ENCODE measurements around the gene SLC24A5. TPM values are rescaled to one million over a fixed set of nuclear protein-coding genes. Genes with fewer than 3 reads are reported as not detected.

SLC24A5 gene
- polyA plus RNA-seq, 2 of the 4 experiments (the other 2 are of a cell fraction), result 0.05 TPM; not detected in 1

DNA sequence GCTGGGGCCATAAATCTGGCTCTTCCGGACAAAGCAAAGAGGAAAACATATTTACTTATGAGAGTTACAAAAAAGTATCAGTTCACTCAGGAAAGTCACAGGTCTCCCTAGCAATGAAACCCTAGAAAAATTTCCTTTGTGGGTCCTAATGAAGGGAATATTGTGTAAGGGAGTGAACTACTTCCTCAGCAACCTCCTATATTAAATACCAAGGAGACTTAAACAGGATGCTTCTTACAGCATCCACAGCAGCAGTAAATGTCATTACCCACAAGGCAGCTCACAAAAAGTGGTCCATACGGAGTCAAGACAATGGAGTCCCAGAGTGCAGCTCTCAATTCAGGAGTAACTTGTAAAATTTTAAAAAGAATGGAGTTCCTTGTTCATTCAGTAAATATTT, 14.9 kb upstream of the SLC24A5 start:
- H3K27ac ChIP-seq, result no peak overlapping the region
- no peaks in the 10 kb centered on the region for H3K4me1 ChIP-seq
- no peak for FAIRE-seq
- no peak for ATAC-seq
- no peak overlapping the region for H3K4me2 ChIP-seq
- TF ChIP-seq KDM5A (IDR thresholded peaks at IDR 0.05) (no peak), NR3C1 (IDR thresholded peaks at IDR 0.05) (no peak), JUNB (IDR thresholded peaks at IDR 0.05) (no peak), FOXS1 (CRISPR knock-in tag; IDR thresholded peaks at IDR 0.05) (no peak)
- no peaks in the 10 kb centered on the region for H3K9me3 ChIP-seq
- WGBS (ENCODE audit: missing lambda C conversion rate), result 5% methylated on average over 2 of the region's 2 CpGs
- ChIA-PET CTCF (no interaction called here), POLR2A (no interaction called here)
- DNase-seq (ENCODE audit: low read depth in 1 of 2, low spot score in 1 of 2), result no peak
- no peak overlapping the region for H3K4me3 ChIP-seq

DNA sequence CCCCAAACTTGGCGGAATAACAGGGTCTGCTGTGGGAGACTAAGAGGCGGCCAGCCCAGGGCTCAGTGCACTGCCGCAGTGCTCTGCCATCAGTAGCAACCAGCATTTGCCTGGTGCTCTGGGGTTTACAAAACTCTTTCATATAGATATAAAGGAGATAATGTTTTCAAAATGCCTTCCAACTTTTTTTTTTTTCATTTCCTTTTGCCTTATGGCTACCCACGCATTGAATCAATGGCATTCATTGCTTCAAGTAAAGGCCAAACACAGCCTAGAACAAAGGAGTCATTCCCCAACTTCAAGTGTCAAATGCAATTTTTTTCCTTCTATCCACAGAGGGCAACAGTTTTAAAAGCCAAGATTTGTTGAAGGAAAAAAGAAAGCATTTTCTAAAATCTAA, 11.6 kb upstream of the SLC24A5 start:
- DNase-seq (ENCODE audit: low read depth in 1 of 2, low spot score in 1 of 2) (no peak), FAIRE-seq (no peak), ATAC-seq (no peak)
- no peak overlapping the region for H3K4me2 ChIP-seq
- WGBS (ENCODE audit: missing lambda C conversion rate), result 67% methylated on average over 4 of the region's 4 CpGs
- TF ChIP-seq HOXB13 (CRISPR knock-in tag; IDR thresholded peaks at IDR 0.05; ENCODE audit: low read depth), result no peak
- no peak for TF ChIP-seq RCOR1 (IDR thresholded peaks at IDR 0.05; ENCODE audit: low read depth, low read length)
- no peak for TF ChIP-seq EHF (CRISPR knock-in tag; IDR thresholded peaks at IDR 0.05)
- TF ChIP-seq GATA3 (IDR thresholded peaks at IDR 0.05; ENCODE audit: borderline replicate concordance), result no peak
- no peak for TF ChIP-seq FOXS1 (CRISPR knock-in tag; IDR thresholded peaks at IDR 0.05)
- no peak for TF ChIP-seq FOSB (CRISPR knock-in tag; IDR thresholded peaks at IDR 0.05)
- no peak for TF ChIP-seq PHF8 (IDR thresholded peaks at IDR 0.05; ENCODE audit: borderline replicate concordance, low read depth)
- no peak for TF ChIP-seq MAZ (IDR thresholded peaks at IDR 0.05; ENCODE audit: borderline replicate concordance, low read depth, low read length)
- TF ChIP-seq POLR2AphosphoS2 (conservative IDR thresholded peaks at IDR 0.05; ENCODE audit: low read length), result no peak
- TF ChIP-seq CHD4 (IDR thresholded peaks at IDR 0.05; ENCODE audit: borderline replicate concordance), result no peak
- TF ChIP-seq, protein P1, sequence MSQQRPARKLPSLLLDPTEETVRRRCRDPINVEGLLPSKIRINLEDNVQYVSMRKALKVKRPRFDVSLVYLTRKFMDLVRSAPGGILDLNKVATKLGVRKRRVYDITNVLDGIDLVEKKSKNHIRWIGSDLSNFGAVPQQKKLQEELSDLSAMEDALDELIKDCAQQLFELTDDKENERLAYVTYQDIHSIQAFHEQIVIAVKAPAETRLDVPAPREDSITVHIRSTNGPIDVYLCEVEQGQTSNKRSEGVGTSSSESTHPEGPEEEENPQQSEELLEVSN (IDR thresholded peaks at IDR 0.05; ENCODE audit: borderline replicate concordance, low read depth), result no peak
- TF ChIP-seq, protein P2, sequence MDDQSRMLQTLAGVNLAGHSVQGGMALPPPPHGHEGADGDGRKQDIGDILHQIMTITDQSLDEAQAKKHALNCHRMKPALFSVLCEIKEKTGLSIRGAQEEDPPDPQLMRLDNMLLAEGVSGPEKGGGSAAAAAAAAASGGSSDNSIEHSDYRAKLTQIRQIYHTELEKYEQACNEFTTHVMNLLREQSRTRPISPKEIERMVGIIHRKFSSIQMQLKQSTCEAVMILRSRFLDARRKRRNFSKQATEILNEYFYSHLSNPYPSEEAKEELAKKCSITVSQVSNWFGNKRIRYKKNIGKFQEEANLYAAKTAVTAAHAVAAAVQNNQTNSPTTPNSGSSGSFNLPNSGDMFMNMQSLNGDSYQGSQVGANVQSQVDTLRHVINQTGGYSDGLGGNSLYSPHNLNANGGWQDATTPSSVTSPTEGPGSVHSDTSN (IDR thresholded peaks at IDR 0.05), result no peak
- TF ChIP-seq, protein P3, sequence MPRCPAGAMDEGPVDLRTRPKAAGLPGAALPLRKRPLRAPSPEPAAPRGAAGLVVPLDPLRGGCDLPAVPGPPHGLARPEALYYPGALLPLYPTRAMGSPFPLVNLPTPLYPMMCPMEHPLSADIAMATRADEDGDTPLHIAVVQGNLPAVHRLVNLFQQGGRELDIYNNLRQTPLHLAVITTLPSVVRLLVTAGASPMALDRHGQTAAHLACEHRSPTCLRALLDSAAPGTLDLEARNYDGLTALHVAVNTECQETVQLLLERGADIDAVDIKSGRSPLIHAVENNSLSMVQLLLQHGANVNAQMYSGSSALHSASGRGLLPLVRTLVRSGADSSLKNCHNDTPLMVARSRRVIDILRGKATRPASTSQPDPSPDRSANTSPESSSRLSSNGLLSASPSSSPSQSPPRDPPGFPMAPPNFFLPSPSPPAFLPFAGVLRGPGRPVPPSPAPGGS (IDR thresholded peaks at IDR 0.05), result no peak
- TF ChIP-seq TFCP2L1 (CRISPR knock-in tag; IDR thresholded peaks at IDR 0.05), result no peak
- TF ChIP-seq JUNB (IDR thresholded peaks at IDR 0.05), result no peak
- ChIA-PET POLR2A (no interaction called here), CTCF (no interaction called here)
- H3K9me3 ChIP-seq, result no peaks in the 10 kb centered on the region
- no peak overlapping the region for H3K27ac ChIP-seq
- H3K4me3 ChIP-seq, result no peak overlapping the region
- H3K4me1 ChIP-seq, result no peaks in the 10 kb centered on the region

DNA sequence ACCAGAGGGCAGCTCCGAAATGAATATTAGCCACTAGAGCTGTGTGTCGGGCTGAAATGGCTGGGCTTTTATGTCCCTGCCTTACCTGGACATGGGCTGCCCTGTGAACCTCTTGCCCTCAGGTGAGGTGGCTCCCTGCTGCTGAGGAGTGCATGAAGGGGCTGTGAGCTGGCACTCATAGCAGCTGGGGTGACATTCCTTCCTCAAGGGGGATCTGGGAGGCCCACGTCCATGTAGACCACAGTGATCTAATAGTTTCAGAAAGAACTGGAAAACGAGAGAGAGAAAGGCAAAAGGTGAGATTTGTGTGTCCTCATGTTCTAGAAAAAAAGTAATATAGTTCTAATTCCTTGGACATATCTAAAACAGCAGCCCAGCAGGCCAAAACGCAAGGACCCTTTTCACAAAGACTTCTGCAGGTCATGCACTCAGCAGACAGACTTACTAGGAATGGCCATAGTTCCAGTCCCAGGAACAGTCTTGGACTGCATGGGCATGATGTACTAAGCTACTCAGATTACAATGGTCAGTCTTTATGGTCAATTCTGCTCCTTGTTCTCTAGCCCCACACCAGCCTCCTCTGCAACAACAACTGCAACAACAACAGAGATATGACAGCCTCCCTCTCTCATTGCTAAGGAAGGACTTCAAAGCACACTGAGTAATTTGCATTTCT, 10.8 kb upstream of the SLC24A5 start:
- DNase-seq (ENCODE audit: low read depth in 1 of 2, low spot score in 1 of 2) (no peak), FAIRE-seq (no peak), ATAC-seq (peak in 1 of 2 experiments; percentile 51; a peak in 1 of 6 replicates)
- ChIA-PET CTCF (no interaction called here), POLR2A (no interaction called here)
- no peaks in the 10 kb centered on the region for H3K9me3 ChIP-seq
- H3K4me2 ChIP-seq, result no peak overlapping the region
- H3K4me3 ChIP-seq, result no peak overlapping the region
- no peak overlapping the region for H3K27ac ChIP-seq
- 0% methylated on average over 5 of the region's 5 CpGs for WGBS (ENCODE audit: missing lambda C conversion rate)
- TF ChIP-seq RFX5 (IDR thresholded peaks at IDR 0.05), result no peak
- no peak for TF ChIP-seq TP53 (CRISPR knock-in tag; IDR thresholded peaks at IDR 0.05)
- TF ChIP-seq GATA3 (IDR thresholded peaks at IDR 0.05; ENCODE audit: borderline replicate concordance), result no peak
- no peak for TF ChIP-seq SREBF2 (IDR thresholded peaks at IDR 0.05)
- no peak for TF ChIP-seq ZFP36 (IDR thresholded peaks at IDR 0.05; ENCODE audit: borderline replicate concordance, partially characterized antibody)
- no peak for TF ChIP-seq MYC (IDR thresholded peaks at IDR 0.05; ENCODE audit: borderline replicate concordance, low read length)
- TF ChIP-seq, protein P4, sequence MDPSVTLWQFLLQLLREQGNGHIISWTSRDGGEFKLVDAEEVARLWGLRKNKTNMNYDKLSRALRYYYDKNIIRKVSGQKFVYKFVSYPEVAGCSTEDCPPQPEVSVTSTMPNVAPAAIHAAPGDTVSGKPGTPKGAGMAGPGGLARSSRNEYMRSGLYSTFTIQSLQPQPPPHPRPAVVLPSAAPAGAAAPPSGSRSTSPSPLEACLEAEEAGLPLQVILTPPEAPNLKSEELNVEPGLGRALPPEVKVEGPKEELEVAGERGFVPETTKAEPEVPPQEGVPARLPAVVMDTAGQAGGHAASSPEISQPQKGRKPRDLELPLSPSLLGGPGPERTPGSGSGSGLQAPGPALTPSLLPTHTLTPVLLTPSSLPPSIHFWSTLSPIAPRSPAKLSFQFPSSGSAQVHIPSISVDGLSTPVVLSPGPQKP (IDR thresholded peaks at IDR 0.05; ENCODE audit: low read depth, low read length), result no peak
- TF ChIP-seq KDM1A (IDR thresholded peaks at IDR 0.05; ENCODE audit: low read depth), result no peak
- no peak for TF ChIP-seq BHLHE40 (IDR thresholded peaks at IDR 0.05; ENCODE audit: low read depth, low read length)
- TF ChIP-seq, protein P5, sequence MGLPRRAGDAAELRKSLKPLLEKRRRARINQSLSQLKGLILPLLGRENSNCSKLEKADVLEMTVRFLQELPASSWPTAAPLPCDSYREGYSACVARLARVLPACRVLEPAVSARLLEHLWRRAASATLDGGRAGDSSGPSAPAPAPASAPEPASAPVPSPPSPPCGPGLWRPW (IDR thresholded peaks at IDR 0.05), result no peak
- TF ChIP-seq, protein P1 (IDR thresholded peaks at IDR 0.05; ENCODE audit: borderline replicate concordance, low read depth), result no peak
- TF ChIP-seq HOXB5 (CRISPR knock-in tag; IDR thresholded peaks at IDR 0.05), result no peak
- no peak for TF ChIP-seq RNF2 (IDR thresholded peaks at IDR 0.05; ENCODE audit: borderline replicate concordance, low read depth)
- TF ChIP-seq SMC3 (IDR thresholded peaks at IDR 0.05), result no peak
- TF ChIP-seq RCOR1 (IDR thresholded peaks at IDR 0.05; ENCODE audit: low read depth, low read length), result no peak
- H3K4me1 ChIP-seq, result no peaks in the 10 kb centered on the region
